GM18499 (cell line): ENCODE results near the gene TLR6.

Experiments used
- ATAC-seq: cut with Tn5 transposase; IDR thresholded peaks from one replicate; pipeline ENCODE4 v1.9.1; 2021; ENCODE audit warnings: moderate number of reproducible peaks; ENCODE audit not compliant: insufficient read depth, unreplicated experiment

The TLR6 gene

GRCh38 chr4:38868059-38868960 is 11.7 kb upstream of the TLR6 start:
- no peak for ATAC-seq

- ATAC-seq: no peak
Measured at GRCh38 chr4:38867478-38868058, 11.0 kb upstream of the TLR6 start, which contains the start of gene FAM114A1. Gene FAM114A1 (plus strand): TSS chr4:38867806. CDS start chr4:38878079, 10,273 bp downstream.

DNA sequence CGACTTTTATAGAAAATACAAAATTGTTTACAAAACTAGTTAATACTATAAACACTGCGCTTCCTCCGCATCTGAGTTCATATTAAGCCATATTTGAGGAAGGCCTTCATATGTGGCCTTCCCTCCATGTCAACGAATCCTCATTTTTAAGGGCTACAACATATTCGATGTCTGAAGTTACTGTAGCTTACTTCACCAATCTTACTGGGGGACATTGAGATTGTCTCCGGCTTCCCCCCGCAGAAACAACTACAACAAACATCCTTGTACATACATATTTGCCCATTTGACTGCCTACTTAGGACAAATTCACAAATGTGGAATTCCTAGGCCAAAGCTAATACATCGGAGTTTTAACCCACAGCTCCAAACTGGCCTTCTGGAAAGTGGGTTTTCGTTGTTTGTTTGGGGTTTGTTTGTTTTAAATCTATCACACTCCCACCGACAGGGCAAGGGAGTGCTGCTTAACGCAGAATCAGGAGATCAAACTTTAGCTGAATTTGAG is 10.4 kb upstream of the TLR6 start:
- ATAC-seq: no peak

GRCh38 chr4:38865445-38865844 is 8.8 kb upstream of the TLR6 start:
- ATAC-seq: no peak

DNA sequence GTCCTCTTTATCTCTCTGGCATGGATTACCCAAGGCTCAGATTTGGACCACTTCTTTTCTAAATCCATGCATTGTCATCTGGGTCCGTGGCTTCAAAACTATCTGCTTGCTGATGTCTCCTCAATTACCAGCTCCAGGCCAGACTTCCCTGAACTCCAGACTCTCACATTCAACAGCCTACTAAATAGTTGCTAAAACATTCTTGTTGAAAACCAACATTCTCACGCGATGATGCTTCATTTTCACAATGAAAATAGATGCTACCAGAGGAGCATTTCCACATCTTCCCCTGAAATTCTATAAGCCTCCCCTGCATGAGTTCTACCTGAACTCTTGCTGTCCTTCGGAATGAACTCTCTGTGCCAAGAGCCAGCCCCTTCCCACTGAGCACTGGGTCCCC is 5.2 kb upstream of the TLR6 start:
- no peak for ATAC-seq

DNA sequence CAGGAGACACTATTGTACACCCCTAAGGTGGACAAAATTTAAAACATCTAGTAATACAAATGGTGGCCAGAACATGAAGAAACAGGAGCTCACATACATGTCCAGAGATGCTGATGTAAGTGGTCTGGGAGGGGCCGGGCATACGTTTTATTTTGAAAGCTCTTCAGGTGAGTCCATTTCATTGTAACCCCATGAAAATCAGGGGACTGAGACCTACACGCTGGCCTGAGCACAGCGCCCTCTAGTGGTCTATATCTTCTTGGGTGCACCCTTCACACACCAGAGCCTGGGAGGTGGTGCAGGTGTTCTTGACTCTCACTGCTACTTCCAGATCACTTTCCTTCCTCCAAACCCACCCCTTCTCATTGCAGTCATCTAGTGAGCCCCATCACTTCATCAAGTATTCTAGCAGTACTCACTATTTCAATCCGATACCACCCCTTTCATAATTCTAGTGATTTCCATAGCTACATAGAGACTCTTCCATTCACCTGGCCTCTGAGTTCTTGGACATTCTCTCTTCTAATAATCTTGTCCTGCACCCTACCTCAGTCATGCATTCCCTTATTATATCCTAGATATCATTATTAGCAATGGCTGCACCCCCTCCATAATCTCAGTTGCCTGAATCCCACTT is 4.3 kb upstream of the TLR6 start:
- ATAC-seq: no peak

- ATAC-seq: no peak
Measured at GRCh38 chr4:38859501-38859900, 2.9 kb upstream of the TLR6 start.

GRCh38 chr4:38858097-38858420 is 1.4 kb upstream of the TLR6 start:
- ATAC-seq: no peak

- ATAC-seq: peak; percentile 59
Measured at GRCh38 chr4:38857354-38858096, 908 bp upstream of the TLR6 start.

- ATAC-seq: no peak
Measured at GRCh38 chr4:38856046-38856445, 571 bp downstream of the TLR6 start.

DNA sequence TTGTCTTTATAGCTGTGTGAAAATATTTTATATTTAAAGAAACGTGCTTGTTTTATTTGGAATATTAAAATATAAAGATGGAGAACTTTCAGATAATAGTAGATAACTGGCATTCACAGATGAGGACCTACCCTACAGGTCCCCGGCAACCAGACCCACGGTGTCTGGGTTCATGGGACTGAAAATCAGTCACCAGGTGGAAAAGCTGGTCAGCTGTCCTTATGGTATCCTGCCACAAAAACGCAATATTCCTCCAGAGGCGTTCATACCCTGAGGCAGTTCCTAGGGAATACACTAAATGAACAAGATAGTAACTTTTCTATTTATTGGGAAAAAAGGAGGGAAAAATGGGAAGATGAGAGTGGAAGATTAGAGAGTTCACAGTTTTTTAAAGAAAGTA is 1.2 kb downstream of the TLR6 start:
- no peak for ATAC-seq

- ATAC-seq: no peak
Measured at GRCh38 chr4:38846015-38846414, 10.6 kb downstream of the TLR6 start.

DNA sequence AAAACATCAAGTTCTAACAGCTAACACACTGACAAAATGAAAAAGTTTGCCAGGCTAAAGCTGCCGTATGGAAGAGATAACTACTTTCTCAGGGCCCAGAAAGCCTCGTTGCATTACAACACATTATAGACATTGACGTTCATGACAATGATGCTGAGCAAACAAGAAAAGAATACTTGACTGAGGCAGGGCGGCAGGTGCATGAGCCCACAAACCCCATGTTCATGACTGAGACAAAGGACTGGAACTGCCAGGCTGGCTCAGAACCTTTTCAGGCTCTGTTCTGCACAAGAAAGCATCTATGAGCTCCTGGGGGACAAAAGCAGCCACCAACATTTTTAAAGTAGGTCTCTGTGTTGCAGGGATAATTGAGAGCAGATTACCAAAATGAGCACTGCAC is 13.6 kb downstream of the TLR6 start:
- no peak for ATAC-seq

GRCh38 chr4:38837849-38838248 is 18.8 kb downstream of the TLR6 start:
- no peak for ATAC-seq

GRCh38 chr4:38837334-38837733 is 19.3 kb downstream of the TLR6 start:
- no peak for ATAC-seq

DNA sequence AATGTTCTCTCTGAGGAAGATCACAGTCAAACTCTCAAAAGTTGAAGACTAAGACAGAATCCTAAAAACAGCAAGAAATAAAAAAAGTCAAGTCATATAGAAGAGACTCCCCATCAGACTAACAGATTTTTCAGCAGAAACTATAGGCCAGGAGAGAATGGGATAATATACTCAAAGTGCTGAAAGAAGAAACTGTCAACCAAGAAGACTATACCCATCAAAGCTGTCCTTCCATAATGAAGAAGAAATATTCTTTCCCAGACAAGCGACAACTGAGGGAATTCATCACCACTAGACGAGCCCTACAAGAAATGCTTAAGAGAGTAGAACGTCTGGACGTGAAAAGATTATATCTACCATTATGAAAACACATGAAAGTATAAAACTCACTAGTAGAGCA is 22.0 kb downstream of the TLR6 start:
- ATAC-seq: no peak

DNA sequence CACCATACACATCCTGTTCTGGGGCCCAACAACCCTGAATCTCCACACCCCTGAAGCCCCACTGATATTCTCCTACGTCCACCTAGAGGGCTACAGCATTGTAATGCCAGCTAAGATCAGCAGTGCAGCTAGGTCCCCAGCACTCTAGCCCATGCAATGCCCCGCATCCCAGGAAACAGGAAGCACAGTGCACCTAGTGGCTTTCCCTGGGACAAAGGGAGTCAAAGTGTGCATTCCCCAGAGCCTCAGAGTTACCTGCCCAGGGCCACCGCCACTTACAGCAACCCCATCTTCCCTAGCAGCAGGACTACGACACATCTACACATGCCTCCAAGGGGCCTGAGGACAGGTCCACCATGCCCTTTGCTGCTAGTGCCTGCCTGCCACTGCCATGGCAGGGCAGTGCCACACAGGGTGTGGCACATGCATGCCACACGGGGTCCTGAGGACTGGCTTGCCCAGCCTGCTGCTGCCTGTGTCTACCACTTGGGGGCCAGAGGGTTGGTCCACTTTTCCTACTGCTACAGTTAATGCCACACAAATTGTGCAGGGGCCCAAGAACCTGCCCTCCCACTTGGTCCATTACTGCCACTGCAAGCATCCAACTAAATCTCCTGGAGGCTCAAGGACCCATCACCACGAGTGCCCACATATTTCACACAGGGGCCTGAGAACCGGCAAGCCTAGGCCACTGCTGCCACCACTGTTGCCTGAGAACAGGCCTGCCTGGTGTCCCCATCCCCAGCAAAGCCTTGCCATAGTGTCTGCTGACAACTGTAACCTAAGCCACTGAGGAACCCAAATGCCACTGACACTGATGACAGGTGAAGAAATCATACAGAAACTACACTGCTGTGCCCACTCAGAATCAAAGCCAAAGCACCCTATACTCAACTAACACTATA is 23.7 kb downstream of the TLR6 start:
- ATAC-seq: no peak

- no peak for ATAC-seq
Measured at GRCh38 chr4:38832206-38832605, 24.4 kb downstream of the TLR6 start.

GRCh38 chr4:38831653-38832052 is 25.0 kb downstream of the TLR6 start:
- no peak for ATAC-seq

DNA sequence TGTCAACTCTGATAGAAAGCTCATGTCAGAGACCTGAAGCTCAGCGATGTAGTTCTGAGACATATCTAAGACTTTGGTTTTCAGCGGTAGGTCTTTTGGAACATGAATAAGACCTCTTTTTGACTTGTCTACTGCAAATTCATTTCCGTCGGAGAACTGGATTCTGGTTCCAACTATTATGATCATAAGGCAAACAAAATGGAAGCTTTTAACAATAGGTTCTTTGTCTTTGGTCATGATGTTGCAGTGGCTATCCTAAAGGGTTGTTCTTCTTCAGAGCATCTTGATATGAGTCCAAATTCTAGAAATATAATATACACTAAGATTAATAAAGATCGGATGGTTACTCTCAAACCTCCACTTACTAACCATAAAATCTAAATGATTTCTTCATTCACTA is 27.4 kb downstream of the TLR6 start:
- ATAC-seq: no peak
